GM21526 (cell line): Measurements from ENCODE around the gene HTR3A.
"Not testable (repeated sequence)": the region's sequence is repeated elsewhere in the genome, so short reads cannot be mapped to it uniquely, and the experiment has no call there.

Experiments
- ATAC-seq: cut with Tn5 transposase; IDR thresholded peaks from one replicate; pipeline ENCODE4 v1.9.1; 2021; ENCODE audit warnings: moderate library complexity; ENCODE audit not compliant: unreplicated experiment, low FRiP score

Gene HTR3A

DNA sequence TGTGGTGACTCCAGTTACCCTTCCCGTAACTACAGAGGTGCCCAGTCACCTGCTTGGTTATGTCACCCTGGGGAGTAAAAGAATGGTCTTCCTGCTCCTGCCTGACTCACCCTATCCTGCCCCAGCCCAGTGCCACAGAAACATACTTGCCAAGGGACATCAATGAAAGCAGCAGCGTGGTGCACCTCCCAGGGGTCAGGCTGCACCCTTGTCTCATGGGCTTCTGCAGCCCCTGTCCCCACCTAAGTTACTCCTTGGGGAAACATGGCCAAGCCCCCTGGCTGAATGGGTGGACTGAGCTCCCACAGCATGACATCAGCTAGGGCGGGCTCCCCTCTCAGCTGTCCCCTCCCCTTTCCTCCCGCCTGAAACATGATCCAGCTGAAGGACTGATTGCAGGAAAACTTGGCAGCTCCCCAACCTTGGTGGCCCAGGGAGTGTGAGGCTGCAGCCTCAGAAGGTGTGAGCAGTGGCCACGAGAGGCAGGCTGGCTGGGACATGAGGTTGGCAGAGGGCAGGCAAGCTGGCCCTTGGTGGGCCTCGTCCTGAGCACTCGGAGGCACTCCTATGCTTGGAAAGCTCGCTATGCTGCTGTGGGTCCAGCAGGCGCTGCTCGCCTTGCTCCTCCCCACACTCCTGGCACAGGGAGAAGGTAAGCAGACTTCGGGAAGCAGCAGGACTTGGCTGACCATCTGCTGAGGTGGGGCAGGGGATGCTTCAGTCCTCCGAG, at the start of gene HTR3A:
HTR3A (plus strand) TSS at position 368 of the 730 bp plus-strand sequence; CDS start at position 586, 218 bp downstream.
- no peak for ATAC-seq

DNA sequence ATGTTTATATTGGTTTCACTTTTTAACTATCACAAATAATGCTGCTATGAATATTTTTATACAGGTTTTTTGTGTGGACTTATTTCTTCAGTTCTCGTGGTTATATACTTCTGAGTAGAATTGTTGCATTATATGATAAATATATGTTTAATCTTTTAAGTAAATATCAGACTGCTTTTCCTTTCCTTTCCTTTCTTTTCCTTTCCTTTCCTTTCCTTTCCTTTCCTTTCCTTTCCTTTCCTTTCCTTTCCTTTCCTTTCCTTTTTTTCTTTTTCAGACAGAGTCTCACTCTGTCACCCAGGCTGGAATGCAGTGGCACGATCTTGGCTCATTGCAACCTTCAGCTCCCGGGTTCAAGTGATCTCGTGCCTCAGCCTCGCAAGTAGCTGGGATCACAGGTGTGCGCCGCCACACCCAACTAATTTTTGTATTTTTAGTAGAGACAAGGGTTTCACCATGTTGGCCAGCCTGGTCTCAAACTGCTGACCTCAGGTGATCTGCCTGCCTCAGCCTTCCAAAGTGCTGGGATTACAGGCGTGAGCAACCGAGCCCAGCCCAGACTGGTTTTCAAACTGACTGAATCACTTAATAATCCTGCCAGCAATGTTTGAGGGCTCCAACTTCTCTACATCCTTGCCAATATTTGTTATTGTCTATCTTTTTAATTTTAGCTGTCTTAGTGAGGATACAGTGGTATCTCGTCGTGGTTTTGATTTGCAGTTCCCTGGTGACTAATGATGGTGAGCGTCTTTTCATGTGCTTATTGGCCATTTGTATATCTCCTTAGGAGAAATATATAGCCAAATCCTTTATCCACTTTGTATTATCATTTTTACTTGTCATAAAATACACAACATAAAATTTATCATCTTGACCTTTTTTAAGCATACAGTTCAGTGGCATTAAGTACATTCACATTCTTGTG, 48.4 kb upstream of the HTR3A start:
- no peak for ATAC-seq

DNA sequence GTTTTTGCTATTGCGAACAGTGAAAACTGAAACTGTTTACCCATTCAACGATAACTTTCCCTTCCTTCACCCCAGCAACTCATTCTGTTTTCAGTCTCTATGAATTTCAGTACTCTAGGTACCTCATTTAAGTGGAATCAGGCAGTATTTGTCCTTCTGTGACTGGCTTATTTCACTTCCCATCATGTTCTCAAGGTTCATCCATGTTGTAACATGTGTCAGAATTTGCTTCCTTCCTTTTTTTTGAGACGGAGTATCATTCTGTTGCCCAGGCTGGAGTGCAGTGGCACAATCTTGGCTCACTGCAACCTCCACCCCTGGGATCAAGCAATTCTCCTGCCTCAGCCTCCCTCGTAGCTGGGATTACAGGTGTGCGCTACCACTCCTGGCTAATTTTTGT, 46.6 kb upstream of the HTR3A start:
- ATAC-seq, result no peak

DNA sequence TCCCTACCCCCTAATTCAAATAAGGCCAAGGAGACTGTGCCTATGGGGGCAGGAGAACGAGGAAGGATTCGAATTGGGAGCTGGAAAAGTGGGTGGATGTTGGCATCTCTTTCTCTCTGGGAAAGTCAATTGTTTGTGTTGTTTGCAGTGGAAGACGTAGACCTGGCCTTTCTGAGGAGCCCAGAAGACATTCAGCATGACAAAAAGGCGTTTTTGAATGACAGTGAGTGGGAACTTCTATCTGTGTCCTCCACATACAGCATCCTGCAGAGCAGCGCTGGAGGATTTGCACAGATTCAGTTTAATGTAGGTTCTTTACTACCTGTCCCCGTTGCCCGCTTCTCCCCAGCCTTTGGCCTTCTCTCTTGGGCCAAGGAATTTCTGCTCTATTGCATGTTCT, 42.1 kb upstream of the HTR3A start:
- no peak for ATAC-seq

DNA sequence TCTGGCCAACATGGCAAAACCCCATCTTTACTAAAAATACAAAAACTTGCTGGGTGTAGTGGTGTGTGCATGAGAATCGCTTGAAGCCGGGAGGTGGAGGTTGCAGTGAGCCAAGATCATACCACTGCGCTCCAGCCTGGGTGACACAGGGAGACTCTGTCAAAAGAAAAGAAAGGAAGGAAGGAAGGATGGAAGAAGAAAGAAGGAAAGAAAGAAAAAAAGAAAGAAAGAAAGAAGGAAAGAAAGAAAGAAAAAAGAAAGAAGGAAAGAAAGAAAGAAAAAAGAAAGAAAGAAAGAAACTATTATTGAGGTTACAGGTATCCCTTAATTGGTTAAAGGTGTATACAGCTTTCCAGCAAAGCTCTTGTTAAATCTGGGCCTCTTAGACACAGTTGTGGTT, 40.7 kb upstream of the HTR3A start:
- ATAC-seq, result not testable (repeated sequence)

DNA sequence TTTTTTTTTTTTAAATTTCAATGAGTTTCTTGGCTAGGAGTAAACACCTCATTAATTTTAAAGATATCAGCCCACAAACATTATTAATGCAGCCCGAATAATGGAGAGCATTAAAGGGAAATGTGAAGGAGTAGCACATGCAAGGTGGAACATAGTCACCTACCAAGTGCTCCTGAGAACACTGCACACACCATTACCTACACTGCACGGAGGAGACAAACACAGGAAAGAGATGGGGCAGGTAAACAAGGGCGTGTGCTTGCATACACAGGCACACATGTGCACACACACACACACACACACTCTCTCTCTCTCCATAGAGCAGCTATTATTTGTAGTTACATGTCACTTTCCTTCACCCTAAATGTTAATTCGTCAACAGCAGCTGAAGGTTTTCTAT, 40.1 kb upstream of the HTR3A start:
- no peak for ATAC-seq

DNA sequence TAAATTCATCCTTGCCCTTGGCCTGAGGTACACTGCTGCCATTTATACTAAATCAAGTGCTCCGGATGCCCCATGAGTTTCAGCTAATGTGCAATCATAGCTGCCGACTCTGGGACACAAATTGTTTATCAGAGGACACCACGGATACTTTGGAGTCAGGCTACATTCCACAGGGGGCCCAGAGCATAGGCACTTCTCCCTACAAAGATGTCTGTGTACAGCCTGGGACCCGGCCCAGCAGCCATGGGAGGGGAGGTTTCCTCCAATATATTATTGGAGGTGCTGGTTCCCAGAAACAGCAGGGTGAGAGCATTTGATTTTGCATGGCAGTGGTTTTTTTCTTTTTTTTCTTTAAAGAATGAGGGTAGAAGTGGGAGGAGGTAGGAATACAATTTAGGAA, 39.0 kb upstream of the HTR3A start:
- no peak for ATAC-seq

DNA sequence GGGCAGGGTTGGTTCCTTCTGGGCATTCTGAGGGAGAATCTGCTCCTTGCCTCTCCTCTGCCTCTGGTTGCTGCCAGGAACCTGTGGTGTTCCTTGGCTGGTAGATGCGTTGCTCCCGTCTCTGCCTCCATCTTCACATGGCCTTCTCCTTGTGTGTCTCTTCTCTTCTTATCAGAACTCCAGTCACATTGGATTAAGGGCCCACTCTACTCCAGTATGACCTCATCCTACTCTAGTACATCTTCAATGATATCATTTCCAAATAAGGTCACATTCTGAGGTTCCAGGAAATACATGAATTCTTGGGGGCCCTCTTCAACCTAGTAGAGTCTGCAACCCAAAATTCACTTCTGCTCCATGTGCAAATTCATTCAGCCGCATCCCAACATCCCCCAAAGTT, 37.0 kb upstream of the HTR3A start:
- ATAC-seq, result no peak

DNA sequence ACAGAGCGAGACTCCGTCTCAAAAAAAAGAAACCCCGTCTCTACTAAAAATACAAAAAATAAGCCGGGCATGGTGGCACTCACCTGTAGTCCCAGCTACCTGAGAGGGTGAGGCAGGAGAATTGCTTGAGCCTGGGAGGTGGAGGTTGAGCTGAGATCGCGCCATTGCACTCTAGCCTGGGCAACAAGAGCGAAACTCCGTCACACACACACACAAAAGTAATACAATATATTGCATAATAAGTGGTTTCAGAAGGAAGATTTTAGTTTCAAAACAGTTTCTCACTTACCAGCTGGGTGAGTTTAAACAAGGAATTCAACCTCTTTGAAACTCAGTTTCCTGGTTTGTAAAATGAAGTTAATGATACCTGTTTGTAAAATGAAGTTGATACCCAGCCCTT, 32.7 kb upstream of the HTR3A start:
- no peak for ATAC-seq

DNA sequence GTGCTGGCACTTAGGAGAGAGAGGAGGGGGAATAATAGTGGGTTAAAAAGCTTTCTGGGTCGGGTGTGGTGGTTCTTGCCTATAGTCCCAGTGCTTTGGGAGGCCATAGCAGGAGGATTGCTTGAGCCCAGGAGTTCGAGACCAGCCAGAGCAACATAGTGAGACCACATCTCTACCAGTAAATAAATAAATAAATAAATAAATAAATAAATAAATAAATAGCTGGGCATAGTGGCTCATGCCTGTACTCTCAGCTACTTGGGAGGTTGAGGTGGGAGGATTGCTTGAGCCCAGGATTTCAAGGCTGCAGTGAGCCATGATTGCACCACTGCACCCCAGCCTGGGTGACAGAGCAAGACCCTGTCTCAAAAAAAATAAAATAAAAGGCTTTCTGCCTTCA, 28.7 kb upstream of the HTR3A start:
- ATAC-seq, result not testable (repeated sequence)

DNA sequence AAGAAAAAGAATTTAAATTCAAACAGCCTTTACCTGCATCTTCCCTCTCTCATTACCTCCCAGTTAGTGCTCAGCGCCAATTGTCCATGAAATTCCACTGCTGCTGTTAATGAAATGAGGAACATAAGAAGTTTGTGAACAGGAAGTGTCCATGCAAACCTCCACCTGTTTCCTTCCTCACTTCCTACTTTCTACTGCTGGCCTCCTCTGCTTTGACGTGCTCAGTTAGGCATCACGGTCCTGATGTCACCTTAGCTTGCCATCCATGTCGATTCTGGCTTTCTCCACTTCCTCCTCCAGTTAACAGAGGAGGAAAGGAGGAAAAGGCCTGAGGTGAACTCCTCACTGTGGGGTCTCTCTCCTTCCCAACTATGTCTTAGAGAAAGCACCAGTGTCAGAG, 26.9 kb upstream of the HTR3A start:
- no peak for ATAC-seq

DNA sequence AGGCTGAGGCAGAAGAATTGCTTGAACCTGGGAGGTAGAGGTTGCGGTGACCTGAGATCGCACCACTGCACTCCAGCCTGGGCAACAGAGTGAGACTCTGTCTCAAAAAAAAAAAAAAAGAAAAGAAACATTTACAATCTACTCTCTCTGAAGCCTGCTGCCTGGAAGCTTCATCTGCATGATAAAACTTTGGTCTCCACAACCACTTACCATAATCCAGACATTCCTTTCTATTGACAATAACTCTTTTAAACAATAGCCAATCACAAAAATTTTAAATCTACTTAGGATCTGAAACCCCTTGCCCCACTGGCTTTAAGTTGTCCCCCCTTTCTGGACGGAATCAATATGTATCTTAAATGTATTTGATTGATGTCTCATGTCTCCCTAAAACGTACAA, 25.0 kb upstream of the HTR3A start:
- ATAC-seq, result no peak

DNA sequence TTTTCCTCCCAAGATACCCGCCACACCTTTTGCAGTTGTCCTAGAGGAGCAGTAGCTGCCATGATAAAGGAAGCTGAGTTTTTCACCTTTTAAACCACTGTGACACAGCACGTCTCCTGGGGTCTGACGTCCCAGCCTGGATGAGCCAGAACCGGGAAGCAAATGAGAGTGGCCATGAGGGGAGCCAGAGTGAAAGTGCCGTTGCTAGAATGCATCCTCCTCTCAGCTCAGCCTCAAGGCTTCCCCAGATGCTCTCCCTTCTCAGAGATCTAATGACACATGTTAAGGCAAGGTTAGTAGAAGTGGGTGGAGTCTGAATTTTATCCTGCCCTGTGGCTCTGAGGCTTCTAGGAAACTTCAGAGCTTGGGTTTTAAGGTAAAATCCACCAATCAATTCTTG, 23.4 kb upstream of the HTR3A start:
- ATAC-seq, result no peak

DNA sequence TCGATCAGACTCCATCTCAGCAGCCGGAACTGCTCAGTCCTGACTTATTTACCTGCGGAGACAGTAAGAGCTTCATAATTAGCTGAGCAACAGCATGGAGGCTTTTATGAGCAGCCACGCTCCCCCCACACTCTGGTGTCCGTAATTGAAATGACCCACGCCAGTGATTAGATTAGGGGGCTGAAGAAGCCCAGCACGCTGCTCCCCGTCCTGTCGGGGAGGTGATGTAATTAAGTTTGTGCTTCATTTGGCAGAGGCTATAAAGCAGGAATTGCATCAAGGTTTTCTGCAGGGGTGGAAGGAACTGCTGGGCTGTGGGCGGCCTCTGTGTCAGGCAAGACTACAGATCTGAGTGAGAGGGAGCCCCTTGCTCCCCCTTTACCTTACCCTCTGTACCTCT, 22.8 kb upstream of the HTR3A start:
- ATAC-seq, result no peak

DNA sequence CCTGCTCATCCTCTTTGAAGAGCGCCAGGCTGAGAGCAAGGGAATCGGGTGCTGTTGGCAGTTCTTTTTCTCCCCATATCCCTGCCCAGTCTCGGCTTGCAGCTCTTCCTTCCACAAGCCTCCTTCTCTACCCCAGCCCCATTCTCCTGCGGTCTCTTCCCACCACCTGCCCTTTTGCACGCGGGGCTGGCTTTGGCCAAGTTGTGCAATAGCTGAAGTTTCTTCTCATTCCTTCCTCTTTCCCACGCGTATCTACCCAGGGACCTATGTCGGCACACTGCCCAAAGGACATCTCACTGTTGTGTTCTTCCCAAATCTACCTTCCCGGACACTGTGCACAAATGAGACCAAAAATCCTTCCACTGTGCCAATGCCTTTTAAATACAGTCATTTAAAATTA, 22.3 kb upstream of the HTR3A start:
- no peak for ATAC-seq

DNA sequence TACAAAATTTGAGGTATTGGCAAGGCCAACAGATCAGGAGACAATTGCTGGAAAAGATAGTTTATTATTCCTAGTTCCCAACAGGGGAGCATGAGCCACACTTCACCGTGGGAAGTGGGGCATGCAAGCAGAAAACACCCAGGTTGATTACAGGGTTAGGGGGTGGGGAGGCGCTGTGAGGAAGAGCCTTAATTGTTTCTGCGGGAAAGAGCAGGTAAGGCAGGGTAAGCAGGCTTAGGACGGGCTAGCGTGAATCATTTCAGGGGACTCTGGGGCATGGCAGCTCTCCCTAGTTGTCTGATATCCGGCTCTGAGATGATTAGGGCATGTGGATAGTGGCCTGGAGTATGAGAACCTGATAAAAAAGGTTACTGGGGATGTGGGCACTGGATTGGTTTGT, 20.7 kb upstream of the HTR3A start:
- ATAC-seq, result no peak

DNA sequence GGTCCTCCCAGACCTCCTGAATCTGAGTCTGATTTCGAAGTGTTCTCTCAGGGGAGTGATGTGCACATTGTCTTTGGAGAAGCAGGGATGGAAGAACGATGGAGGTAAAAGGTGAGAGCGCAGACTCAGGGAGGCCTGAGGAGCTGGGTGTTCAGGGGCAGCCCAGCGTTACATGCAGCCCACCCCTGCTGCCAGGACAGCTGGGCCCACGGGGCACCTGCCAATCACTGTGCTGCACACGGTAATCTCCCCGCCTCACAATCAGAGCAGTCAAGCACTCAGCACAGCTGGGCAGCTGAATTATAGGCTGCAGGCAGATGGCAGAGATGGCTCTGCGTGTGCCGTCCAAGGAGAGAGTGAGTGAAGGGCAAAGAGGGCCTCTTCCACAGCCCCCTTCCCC, 17.9 kb upstream of the HTR3A start:
- ATAC-seq, result no peak

DNA sequence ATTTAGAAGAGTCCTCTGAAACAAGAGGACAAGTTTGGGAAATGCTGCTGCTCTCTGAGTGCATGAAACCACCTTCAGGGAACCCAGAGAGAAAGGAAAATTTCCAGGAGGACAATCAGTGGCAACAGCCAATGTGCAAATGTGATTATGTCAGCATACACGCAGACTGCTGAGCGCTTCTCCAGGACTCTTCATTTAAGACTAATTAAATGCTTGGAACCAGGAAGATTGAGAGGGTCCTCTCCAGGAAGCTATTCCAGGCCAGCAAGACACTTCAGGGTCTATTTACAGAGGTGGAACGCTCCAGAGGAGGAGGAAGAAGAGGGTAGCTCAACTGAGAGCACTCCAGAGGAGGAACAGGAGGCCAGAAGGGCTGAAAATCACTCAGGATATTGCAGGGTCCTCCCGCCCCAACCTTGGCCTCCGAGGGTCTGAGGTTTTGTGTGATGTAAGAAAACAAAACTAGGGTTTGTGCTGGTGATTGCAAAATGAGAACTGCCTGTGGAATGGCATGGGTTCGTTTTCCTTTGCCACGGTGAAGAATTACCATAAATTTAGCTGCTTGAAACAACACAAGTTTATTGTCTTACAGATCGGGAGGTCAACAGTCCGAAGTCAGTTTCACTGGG, 14.1 kb upstream of the HTR3A start:
- no peak for ATAC-seq

DNA sequence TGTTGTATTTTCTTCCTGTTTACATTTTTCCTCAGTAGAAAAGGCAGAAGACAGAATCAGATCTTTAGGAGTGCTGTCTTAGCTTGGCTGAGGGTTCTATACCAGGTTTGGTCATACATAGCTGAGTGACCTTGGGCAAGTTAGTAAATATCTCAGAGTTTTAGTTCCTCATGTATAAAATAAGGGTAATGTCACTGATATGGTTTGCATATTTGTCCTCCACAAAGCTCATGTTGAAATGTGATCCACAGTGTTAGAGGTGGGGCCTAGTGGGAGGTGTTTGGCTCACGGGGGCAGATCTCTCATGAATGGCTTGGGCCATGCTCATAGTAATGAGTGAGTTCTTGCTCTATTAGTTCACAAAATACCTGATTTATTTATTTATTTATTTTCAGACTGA, 7.5 kb upstream of the HTR3A start:
- no peak for ATAC-seq

DNA sequence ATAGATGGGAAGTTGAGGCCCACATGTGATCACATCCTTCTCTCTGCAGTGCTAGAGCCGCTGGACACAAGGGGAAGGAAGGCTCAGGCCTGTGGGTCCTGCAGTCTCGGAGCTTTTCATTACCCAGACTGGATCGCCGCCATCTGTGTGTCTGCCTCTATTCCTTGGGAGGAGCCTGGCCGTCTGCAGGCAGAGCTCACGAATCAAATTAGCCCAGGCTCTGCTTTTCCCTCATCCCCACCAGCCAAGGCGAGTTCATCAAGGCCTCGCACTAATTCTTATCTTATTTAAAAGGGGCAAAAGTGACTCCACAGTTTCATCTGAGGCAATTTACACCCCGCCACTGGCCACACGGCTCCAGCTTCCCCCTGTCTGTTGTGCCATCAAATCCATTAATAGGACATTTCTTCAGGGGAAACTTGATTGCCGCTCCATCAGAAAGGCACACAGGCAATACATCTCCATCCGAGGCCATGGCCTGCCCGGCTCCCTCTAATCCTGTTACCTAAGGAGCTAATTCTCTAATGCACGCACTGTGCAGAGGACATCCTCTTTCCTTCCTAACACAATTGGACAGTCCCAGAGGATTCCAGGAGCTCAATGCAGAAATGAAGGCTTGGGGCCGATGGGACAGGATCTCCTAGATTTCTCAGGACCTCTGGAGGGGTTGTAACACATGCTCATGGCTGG, 3.3 kb upstream of the HTR3A start:
- no peak for ATAC-seq

DNA sequence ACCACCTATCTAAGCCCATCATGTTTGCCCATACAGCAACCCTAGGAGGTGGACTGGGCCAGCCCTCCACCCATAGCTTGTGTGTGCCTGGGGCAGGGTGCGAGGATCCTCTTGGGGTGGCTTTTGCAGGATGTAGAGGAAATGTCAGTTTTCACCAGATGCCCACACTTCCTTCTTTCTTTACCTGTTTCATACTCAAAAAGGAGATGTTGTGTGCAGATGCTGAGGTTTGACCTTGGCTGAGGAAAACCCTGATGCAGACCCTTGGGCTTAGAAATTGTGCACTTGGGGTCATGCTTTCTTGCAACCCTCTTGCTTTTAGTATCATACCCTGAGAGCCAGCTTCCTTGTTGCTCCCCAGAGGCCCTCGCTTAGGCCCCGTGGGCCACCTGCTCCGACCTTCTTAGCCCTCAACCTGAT, 2.2 kb downstream of the HTR3A start:
- no peak for ATAC-seq
